SW 1271 (cell line): ENCODE measurements around the gene MRAP2.
A peak's percentile ranks its signal among the peaks of the same experiment; 100 is the strongest.
"Not testable (repeated sequence)": the region's sequence is repeated elsewhere in the genome, so short reads cannot be mapped to it uniquely, and the experiment has no call there.

ENCODE experiments used
- DNase-seq, 2 experiments: peaks; one replicate each; lab custom pipeline; 2025; lab: John Stamatoyannopoulos, UW

MRAP2 gene

GRCh38 chr6:84077645-84078044 lies 44.1 kb downstream of the MRAP2 start:
- DNase-seq, result no peak

DNA sequence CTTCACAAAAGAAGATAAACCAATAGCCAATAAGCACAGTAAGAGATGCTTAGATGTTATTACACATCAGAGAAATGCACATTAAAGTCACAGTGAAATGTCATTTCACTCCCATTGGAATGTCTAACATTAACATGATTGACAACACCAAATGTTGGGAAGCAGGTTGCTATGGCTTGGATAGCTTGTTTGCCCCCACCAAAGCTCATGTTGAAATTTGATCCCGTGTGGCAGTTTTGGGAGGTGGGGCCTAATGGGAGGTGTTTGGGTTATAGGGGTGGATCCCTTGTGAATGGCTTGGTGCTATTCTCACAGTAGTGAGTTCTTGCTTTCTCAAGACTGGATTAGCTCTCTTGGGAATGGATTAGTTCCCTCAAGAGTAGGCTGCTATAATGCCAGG lies 44.8 kb downstream of the MRAP2 start:
- no peak for DNase-seq

DNA sequence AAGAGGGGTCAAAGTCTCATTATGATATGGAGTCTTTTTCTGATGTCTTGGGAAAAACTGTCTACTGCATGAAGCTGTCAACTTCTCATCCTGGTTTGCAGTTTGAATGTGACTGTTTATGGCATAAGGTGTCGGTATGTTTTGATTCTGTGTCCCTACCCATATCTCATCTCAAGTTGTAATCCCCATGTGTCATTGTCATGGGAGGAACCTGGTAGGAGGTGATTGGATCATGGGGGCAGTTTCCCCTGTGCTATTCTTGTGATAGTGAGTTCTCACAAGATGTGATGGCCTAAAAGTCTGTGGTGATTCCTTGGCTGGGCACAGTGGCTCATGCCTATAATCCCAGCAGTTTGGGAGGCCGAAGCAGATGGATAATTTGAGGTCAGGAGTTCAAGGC lies 47.6 kb downstream of the MRAP2 start:
- no peak for DNase-seq

DNA sequence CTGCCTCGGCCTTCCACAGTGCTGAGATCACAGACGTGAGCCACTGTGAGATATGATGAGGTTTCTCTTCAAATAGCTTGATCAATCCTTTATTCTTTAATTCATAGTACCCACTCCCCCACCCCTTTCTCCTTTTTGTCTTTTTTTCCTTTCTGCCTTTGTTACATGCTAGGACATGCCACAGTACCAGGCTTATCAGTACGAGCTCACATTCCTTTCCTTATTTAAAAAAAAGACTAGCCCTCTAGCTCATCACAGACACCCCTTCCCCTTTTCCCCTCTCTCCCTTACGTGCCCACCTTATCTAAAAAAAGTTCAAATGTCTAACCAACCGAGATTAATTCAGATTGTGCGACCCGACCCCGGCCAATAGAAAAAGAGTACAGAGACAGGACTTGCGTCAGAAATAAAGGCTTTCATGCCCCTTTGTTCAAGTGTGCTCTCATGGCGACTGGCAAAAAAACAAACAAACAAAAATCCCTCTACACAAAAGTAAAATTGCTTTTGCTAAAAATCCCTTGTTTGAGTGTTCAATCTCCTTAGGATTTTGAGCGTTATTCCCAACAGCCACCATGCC lies 49.2 kb downstream of the MRAP2 start:
- no peak for DNase-seq

GRCh38 chr6:84084705-84085104 lies 51.1 kb downstream of the MRAP2 start:
- not testable (repeated sequence) for DNase-seq

- no peak for DNase-seq
Measured at GRCh38 chr6:84086056-84086455, 52.5 kb downstream of the MRAP2 start.

DNA sequence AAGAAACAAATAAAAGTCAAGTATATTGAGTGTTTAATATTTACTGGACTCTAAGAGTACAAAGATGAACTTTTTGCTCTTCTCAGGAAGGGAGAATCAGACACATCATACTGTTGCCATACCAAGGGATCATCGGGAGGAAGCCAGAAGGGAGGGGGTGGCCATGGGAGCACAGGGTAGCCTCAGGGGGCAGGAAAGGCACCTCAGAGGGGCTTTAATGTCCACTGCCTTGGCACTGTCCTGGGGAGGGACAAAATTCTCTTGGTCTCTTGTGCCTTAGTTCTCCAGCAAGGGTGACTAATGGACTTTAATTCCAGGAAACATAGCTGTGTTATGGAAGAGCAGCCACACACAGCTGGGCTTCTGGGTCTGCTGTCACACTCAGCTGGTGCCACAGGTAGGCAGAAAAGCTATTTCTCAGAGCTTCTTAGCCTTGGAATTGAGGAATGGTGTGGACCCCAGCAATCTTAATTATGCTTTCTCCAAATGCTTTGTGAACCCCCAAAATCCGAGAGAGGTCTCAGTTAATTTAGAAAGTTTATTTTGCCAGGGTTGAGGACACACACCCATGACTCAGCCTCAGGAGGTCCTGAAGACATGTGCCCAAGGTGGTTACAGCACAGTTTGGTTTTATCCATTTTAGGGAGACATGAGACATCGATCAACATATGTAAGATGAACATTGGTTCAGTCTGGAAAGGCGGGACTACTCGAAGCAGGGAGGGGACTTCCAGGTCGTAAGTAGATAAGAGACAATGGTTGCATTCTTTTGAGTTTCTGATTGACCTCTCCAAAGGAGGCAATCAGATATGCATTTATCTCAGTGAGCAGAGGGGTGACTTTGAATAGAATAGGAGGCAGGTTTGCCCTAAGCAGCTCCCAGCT lies 53.2 kb downstream of the MRAP2 start:
- no peak for DNase-seq

- no peak for DNase-seq
Measured at GRCh38 chr6:84089081-84089480, 55.5 kb downstream of the MRAP2 start.

GRCh38 chr6:84089552-84089951 lies 56.0 kb downstream of the MRAP2 start:
- DNase-seq, result no peak

DNA sequence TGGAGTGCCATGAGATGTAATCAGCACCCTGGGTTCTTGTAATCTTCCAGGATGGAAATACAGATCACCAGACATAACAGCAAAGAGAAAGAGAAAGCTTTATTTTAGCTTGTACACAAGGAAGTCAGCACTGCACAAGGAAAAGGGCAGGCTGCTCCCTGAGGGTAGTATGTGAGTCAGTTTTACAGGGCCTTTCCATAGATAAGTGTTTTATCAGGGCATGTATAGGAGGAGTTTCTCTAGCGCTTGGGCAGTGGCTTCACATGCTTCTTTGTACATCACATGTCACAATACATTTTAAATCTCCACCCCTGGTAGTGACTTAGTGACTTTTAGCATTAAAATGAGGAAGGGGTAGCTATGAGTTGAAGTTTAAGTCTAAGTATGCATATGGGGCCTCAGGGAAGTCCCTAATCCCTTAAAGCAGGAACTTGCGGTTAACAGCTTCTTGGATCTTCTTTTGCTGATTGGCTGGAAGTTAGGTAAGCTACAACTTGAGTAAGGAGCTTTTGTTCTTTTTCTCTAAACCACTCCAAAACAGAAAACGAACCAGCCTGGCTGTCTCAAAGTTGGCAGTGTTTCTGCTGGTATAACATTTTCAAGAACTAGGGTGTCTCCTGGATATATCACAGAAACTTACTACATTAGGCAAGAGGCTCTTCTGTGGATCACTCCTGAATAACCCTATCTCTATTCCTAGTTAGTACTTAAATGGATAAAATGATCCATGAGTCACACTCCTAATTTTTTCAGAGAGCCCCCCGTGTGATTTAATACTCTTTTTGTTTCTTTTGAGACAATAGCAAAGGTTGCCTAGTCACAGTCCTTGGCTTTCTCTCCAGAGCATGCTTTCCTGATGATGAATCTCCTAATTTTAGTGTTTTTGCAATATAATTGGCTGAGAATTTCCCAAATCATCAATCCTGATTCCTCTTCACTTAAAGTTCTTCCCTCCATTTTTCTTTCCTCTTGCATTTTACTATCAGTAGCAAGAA lies 60.2 kb downstream of the MRAP2 start:
- no peak for DNase-seq

- DNase-seq, result no peak
Measured at GRCh38 chr6:84095156-84095555, 61.6 kb downstream of the MRAP2 start.

DNA sequence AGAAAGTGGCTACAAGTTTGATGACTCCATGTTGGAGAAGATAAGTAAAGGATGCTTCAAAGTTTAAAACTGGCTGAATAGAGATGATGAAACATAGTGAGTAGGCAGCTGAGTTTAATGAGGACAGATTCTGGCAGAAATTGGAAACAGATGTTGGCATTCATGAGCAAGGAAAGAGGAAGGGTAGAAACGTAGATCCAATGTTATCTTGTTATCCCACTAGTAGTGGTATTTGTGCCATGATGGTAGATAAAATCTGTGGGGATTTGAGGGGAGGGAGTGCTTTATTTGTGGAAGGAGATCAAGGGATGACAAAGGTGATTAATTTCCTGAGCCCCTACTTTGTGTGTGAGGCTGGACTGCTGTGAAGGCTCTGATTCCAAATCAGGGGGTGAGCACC lies 69.5 kb downstream of the MRAP2 start:
- DNase-seq, result no peak

DNA sequence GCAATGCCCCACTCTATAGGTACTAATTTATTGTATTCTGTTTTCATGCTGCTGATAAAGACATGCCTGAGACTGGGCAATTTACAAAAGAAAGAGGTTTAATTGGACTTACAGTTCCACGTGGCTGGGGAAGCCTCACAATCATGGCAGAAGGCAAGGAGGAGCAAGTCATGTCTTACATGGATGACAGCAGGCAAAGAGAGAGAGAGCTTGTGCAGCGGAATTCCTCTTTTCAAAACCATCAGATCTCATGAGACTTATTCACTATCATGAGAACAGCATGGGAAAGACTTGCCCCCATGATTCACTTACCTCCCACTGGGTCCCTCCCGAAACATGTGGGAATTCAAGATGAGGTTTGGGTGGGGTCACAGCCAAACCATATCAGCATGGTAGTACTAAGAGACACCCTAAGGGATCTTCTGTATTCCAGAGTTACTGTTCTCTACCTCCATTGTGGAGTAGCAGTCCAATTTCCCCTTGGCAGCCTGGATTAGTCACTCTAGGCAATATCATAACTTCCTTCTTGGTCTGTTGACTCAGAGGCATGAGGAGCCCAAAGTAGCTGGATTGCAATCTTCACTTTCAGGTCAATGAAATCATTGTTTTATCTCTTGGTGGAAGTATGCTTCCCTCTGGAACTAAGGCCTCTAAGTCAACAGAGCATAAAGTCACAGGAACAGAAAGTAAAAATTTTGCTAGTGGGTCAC lies 71.8 kb downstream of the MRAP2 start:
- not testable (repeated sequence) for DNase-seq

GRCh38 chr6:84107495-84107894 lies 73.9 kb downstream of the MRAP2 start:
- DNase-seq, result no peak

GRCh38 chr6:84111351-84111750 lies 77.8 kb downstream of the MRAP2 start:
- DNase-seq, result not testable (repeated sequence)

GRCh38 chr6:84114933-84115594 lies 81.5 kb downstream of the MRAP2 start:
- DNase-seq, result not testable (repeated sequence)

- no peak for DNase-seq
Measured at GRCh38 chr6:84118191-84118590, 84.6 kb downstream of the MRAP2 start.

GRCh38 chr6:84119277-84119676 lies 85.7 kb downstream of the MRAP2 start:
- peak in 1 of 2 experiments; percentile 4 for DNase-seq

DNA sequence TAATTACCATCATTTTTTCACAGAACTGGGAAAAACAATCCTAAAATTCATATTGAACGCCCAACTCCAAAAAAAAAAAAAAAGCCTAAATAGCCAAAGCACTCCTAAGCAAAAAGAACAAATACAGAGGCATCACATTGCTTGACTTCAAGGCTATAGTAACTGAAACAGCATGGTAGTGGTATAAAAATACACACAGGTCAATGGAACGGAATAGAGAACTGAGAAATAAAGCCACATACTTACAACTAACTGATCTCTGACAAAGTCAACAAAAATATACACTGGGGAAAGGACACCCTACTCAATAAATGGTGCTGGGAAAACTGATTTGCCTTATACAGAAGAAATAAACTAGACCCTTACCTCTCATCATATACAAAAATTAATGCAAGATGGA lies 89.6 kb downstream of the MRAP2 start:
- no peak for DNase-seq

GRCh38 chr6:84129588-84129987 lies 96.0 kb downstream of the MRAP2 start:
- not testable (repeated sequence) for DNase-seq

DNA sequence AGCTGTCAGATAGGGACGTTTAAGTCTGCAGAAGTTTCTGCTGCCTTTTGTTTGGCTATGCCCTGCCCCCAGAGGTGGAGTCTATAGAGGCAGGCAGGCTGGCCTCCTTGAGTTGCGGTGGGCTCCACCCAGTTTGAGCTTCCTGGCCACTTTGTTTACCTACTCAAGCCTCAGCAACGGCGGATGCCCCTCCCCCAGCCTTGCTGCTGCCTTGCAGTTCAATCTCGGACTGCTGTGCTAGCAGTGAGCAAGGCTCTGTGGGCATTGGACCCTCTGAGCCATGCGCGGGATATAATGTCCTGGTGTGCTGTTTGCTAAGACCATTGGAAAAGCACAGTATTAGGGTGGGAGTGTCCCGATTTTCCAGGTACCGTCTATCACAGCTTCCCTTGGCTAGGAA lies 99.8 kb downstream of the MRAP2 start:
- DNase-seq, result not testable (repeated sequence)
